Measurements from ENCODE around the gene NACC1. TPM values are rescaled to one million over a fixed set of nuclear protein-coding genes. Genes with fewer than 3 reads are reported as not detected.

NACC1 gene
- total and polyA plus RNA-seq, 2 of the 13 experiments (the other 11 are each of a cell fraction or from before 2014, with no cell fraction given): 31.8 to 42.3 TPM

DNA sequence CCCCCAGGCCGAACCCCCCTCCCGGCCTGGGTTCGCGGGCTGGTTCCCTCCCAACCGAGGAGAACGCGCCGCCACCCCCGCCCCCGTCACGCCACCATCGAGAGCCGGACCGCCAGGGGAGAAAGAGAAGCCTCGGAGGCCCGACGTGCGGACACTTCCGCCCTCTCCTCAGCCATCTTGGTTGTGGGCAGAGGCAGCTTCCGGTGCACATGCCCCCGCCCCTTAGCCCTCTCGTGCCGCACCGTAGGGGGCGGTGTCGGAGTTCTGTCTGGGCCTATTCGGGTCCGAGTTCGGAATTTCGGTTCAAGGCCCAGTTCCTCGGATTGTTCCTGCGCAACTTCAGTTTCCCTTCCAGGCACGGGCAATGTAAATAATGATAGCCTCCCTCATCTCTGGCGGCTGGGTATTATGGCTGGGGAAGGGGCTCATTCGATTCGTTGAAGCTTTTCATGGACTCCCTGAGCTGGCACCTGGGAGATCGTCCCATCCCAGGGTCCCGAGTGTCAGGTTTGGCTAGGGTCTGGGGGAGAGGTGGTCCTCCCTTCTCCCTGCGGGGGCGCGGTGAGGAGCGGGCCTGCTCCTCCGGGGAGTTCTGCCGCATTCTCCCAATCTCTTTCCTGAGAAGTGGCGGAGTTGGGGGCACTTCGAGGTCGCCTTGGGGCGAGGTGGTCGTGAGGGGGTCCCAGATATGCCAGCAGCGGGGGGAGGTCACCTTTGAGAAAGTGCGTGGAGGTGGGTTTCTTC lies 32.3 kb downstream of the NACC1 start, which contains the start of the genes IER2 and STX10 (continued):
- TF ChIP-seq ZNF232 (CRISPR knock-in tag; IDR thresholded peaks at IDR 0.05; ENCODE audit: borderline replicate concordance) (peak; percentile 52; the same call in 1 of the 2 replicates), ZC3H4 (CRISPR knock-in tag; IDR thresholded peaks at IDR 0.05; ENCODE audit: borderline replicate concordance) (no peak), RFXAP (CRISPR knock-in tag; IDR thresholded peaks at IDR 0.05; ENCODE audit: borderline replicate concordance) (0 out of 2 replicates have a peak, but pooled peaks have one; percentile 37), ZNF17 (CRISPR knock-in tag; IDR thresholded peaks at IDR 0.05) (no peak), HNF4A (CRISPR knock-in tag; IDR thresholded peaks at IDR 0.05) (peak; percentile 70), SP1 (IDR thresholded peaks at IDR 0.05) (no peak), SP1 (CRISPR knock-in tag; IDR thresholded peaks at IDR 0.05) (peak; percentile 96), CREM (IDR thresholded peaks at IDR 0.05) (peak; percentile 86), CREM (CRISPR knock-in tag; IDR thresholded peaks at IDR 0.05) (no peak), ZNF589 (CRISPR knock-in tag; conservative IDR thresholded peaks at IDR 0.05) (0 out of 2 replicates have a peak, but pooled peaks have one; percentile 34), NFIB (CRISPR knock-in tag; IDR thresholded peaks at IDR 0.05; ENCODE audit: borderline replicate concordance) (no peak), SP140L (CRISPR knock-in tag; IDR thresholded peaks at IDR 0.05; ENCODE audit: borderline replicate concordance) (peak; percentile 85; the same call in 1 of the 2 replicates), RELA (CRISPR knock-in tag; IDR thresholded peaks at IDR 0.05) (no peak), ZNF703 (CRISPR knock-in tag; IDR thresholded peaks at IDR 0.05; ENCODE audit: borderline replicate concordance) (no peak), CENPX (CRISPR knock-in tag; IDR thresholded peaks at IDR 0.05) (no peak), TRIM24 (CRISPR knock-in tag; IDR thresholded peaks at IDR 0.05) (no peak), ELF3 (CRISPR knock-in tag; IDR thresholded peaks at IDR 0.05) (peak; percentile 82), KMT2B (CRISPR knock-in tag; IDR thresholded peaks at IDR 0.05) (peak; percentile 59; the same call in 1 of the 2 replicates), KAT7 (CRISPR knock-in tag; IDR thresholded peaks at IDR 0.05; ENCODE audit: borderline replicate concordance) (no peak), ZNF326 (CRISPR knock-in tag; IDR thresholded peaks at IDR 0.05; ENCODE audit: borderline replicate concordance) (no peak), ZBTB7B (CRISPR knock-in tag; IDR thresholded peaks at IDR 0.05) (peak; percentile 16; the same call in 1 of the 2 replicates), U2AF1 (optimal IDR thresholded peaks at IDR 0.05; ENCODE audit: low read depth, low read length) (peak; percentile 92), JDP2 (CRISPR knock-in tag; IDR thresholded peaks at IDR 0.05; ENCODE audit: borderline replicate concordance) (no peak)
- TF ChIP-seq, protein P1, sequence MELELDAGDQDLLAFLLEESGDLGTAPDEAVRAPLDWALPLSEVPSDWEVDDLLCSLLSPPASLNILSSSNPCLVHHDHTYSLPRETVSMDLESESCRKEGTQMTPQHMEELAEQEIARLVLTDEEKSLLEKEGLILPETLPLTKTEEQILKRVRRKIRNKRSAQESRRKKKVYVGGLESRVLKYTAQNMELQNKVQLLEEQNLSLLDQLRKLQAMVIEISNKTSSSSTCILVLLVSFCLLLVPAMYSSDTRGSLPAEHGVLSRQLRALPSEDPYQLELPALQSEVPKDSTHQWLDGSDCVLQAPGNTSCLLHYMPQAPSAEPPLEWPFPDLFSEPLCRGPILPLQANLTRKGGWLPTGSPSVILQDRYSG (CRISPR knock-in tag; IDR thresholded peaks at IDR 0.05): no peak
- TF ChIP-seq, protein P2, sequence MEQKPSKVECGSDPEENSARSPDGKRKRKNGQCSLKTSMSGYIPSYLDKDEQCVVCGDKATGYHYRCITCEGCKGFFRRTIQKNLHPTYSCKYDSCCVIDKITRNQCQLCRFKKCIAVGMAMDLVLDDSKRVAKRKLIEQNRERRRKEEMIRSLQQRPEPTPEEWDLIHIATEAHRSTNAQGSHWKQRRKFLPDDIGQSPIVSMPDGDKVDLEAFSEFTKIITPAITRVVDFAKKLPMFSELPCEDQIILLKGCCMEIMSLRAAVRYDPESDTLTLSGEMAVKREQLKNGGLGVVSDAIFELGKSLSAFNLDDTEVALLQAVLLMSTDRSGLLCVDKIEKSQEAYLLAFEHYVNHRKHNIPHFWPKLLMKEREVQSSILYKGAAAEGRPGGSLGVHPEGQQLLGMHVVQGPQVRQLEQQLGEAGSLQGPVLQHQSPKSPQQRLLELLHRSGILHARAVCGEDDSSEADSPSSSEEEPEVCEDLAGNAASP (CRISPR knock-in tag; IDR thresholded peaks at IDR 0.05; ENCODE audit: borderline replicate concordance): peak; percentile 88
- TF ChIP-seq, protein P3, sequence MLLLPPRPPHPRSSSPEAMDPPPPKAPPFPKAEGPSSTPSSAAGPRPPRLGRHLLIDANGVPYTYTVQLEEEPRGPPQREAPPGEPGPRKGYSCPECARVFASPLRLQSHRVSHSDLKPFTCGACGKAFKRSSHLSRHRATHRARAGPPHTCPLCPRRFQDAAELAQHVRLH (CRISPR knock-in tag; IDR thresholded peaks at IDR 0.05; ENCODE audit: borderline replicate concordance, low read depth): peak; percentile 95; the same call in 1 of the 2 replicates
- TF ChIP-seq, protein P4, sequence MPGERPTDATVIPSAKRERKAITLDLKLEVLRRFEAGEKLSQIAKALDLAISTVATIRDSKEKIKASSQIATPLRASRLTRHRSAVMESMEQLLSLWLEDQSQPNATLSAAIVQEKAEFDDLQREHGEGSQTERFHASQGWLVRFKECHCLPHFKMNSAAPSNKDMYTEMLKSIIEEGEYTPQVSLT (CRISPR knock-in tag; IDR thresholded peaks at IDR 0.05; ENCODE audit: borderline replicate concordance, low read depth): no peak
- TF ChIP-seq, protein P5, sequence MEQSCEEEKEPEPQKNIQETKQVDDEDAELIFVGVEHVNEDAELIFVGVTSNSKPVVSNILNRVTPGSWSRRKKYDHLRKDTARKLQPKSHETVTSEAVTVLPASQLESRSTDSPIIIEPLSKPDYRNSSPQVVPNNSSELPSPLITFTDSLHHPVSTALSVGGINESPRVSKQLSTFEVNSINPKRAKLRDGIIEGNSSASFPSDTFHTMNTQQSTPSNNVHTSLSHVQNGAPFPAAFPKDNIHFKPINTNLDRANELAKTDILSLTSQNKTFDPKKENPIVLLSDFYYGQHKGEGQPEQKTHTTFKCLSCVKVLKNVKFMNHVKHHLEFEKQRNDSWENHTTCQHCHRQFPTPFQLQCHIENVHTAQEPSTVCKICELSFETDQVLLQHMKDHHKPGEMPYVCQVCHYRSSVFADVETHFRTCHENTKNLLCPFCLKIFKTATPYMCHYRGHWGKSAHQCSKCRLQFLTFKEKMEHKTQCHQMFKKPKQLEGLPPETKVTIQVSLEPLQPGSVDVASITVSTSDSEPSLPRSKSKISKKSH (CRISPR knock-in tag; IDR thresholded peaks at IDR 0.05; ENCODE audit: borderline replicate concordance): peak; percentile 50; the same call in 1 of the 2 replicates

Data from HepG2 (cell line).